Large intestine (tissue), 3 donors: ENCODE measurements around the gene GIT1. TPM values are rescaled to one million over a fixed set of nuclear protein-coding genes. Genes with fewer than 3 reads are reported as not detected.

Source experiments
- DNase-seq, 2 donors: peaks; one replicate each; pipeline versions ENCODE4 v3.0.0 to v3.0.0-alpha.2; 2013
- H3K27ac ChIP-seq: one replicate; pipeline ENCODE4 v1.5.1; 2013; ENCODE audit warnings: low read length
- H3K27me3 ChIP-seq: 2 replicates; pipeline ENCODE4 v1.6.1; 2013; ENCODE audit warnings: low read length; ENCODE audit not compliant: control insufficient read depth, insufficient read depth
- H3K36me3 ChIP-seq: 2 replicates; pipeline ENCODE4 v1.6.1; 2013; ENCODE audit warnings: low read length; ENCODE audit not compliant: control insufficient read depth, insufficient read depth
- H3K4me1 ChIP-seq: one replicate; pipeline ENCODE4 v1.6.1; 2013; ENCODE audit warnings: low read length; ENCODE audit not compliant: control insufficient read depth, insufficient read depth
- H3K4me3 ChIP-seq: one replicate; pipeline ENCODE4 v1.5.1; 2013; ENCODE audit warnings: low read length
- H3K9me3 ChIP-seq: one replicate; pipeline ENCODE4 v1.6.1; 2013; ENCODE audit warnings: mild to moderate bottlenecking, low read depth, low read length, moderate library complexity; ENCODE audit not compliant: control insufficient read depth
- whole genome bisulfite sequencing: methylation state at CpG from one replicate; pipeline ENCODE4 v1.1.5; 2013; ENCODE audit warnings: low lambda C conversion rate; ENCODE audit not compliant: insufficient coverage; 5-methylcytosine and 5-hydroxymethylcytosine counted together
- polyA plus RNA-seq: library from polyadenylated mRNA; unstranded; fragments of 120-200 nt; gene quantifications from one replicate; pipeline ENCODE4 v1.2.1, GENCODE V29; 2013

The GIT1 gene
- polyA plus RNA-seq, 1 donor = 37.6 TPM

- H3K27ac ChIP-seq = no peak overlapping the region
Measured at GRCh38 chr17:29593591-29594518, 4.4 kb upstream of the GIT1 start.

GRCh38 chr17:29592850-29593551 lies 3.6 kb upstream of the GIT1 start, which contains the start of gene ANKRD13B:
TSS of gene ANKRD13B (plus strand) at chr17:29593132. CDS start at chr17:29593622, 490 bp downstream.
- no peaks in the 10 kb centered on the region for H3K36me3 ChIP-seq
- WGBS = no CpG with 5 or more reads among the region's 96 CpGs
- H3K4me3 ChIP-seq = peak within 1 kb of the TSS; percentile 46
- no peaks in the 10 kb centered on the region for H3K9me3 ChIP-seq
- H3K27me3 ChIP-seq = no peaks in the 10 kb centered on the region
- peaks cover 44% of the 10 kb centered on the region for H3K4me1 ChIP-seq
- DNase-seq = peak in 1 of 2 donors; percentile 51
- peak within 1 kb of the TSS; percentile 47 for H3K27ac ChIP-seq

More at GRCh38 chr17:29593591-29594518, 4.4 kb upstream of the GIT1 start:
- no CpG with 5 or more reads among the region's 64 CpGs for WGBS
- peaks cover 41% of the 10 kb centered on the region for H3K4me1 ChIP-seq
- H3K27me3 ChIP-seq = no peaks in the 10 kb centered on the region
- H3K36me3 ChIP-seq = no peaks in the 10 kb centered on the region
- no peak for DNase-seq
- peak overlapping the region; percentile 46 for H3K4me3 ChIP-seq
- H3K9me3 ChIP-seq = no peaks in the 10 kb centered on the region

- H3K27me3 ChIP-seq = no peaks in the 10 kb centered on the region
- peak overlapping the region; percentile 34 for H3K4me3 ChIP-seq
- WGBS = no CpG with 5 or more reads among the region's 25 CpGs
- H3K36me3 ChIP-seq = peaks cover 2% of the 10 kb centered on the region
- H3K9me3 ChIP-seq = no peaks in the 10 kb centered on the region
- H3K27ac ChIP-seq = peak overlapping the region; percentile 47
- peaks cover 51% of the 10 kb centered on the region for H3K4me1 ChIP-seq
- peak; percentile 86 to 88 for DNase-seq
Measured at GRCh38 chr17:29591737-29592608, 2.5 kb upstream of the GIT1 start.

GRCh38 chr17:29591146-29591736 lies 1.8 kb upstream of the GIT1 start:
- Histone ChIP-seq H3K4me3 (peak overlapping the region; percentile 34), H3K27ac (peak overlapping the region; percentile 40), H3K36me3 (peaks cover 2% of the 10 kb centered on the region), H3K27me3 (no peaks in the 10 kb centered on the region), H3K9me3 (no peaks in the 10 kb centered on the region), H3K4me1 (peaks cover 51% of the 10 kb centered on the region)
- peak; percentile 29 to 67 for DNase-seq
- WGBS = no CpG with 5 or more reads among the region's 31 CpGs

GRCh38 chr17:29590411-29591145 lies 1.1 kb upstream of the GIT1 start:
- H3K4me3 ChIP-seq = peak overlapping the region; percentile 34
- peaks cover 51% of the 10 kb centered on the region for H3K4me1 ChIP-seq
- no peak overlapping the region for H3K27ac ChIP-seq
- no peaks in the 10 kb centered on the region for H3K9me3 ChIP-seq
- peaks cover 2% of the 10 kb centered on the region for H3K36me3 ChIP-seq
- H3K27me3 ChIP-seq = no peaks in the 10 kb centered on the region
- no CpG with 5 or more reads among the region's 30 CpGs for WGBS
- DNase-seq = no peak

GRCh38 chr17:29588562-29589411 lies 661 bp downstream of the GIT1 start:
- Histone ChIP-seq H3K36me3 (peaks cover 2% of the 10 kb centered on the region), H3K4me3 (peak overlapping the region; percentile 77), H3K4me1 (peaks cover 47% of the 10 kb centered on the region), H3K27ac (peak overlapping the region; percentile 71), H3K27me3 (no peaks in the 10 kb centered on the region), H3K9me3 (no peaks in the 10 kb centered on the region)
- whole genome bisulfite sequencing = no CpG with 5 or more reads among the region's 72 CpGs
- peak; percentile 24 to 61 for DNase-seq

GRCh38 chr17:29588017-29588561 lies 1.4 kb downstream of the GIT1 start:
- no CpG with 5 or more reads among the region's 8 CpGs for WGBS
- peak overlapping the region; percentile 77 for H3K4me3 ChIP-seq
- no peak overlapping the region for H3K27ac ChIP-seq
- H3K36me3 ChIP-seq = peaks cover 6% of the 10 kb centered on the region
- peaks cover 45% of the 10 kb centered on the region for H3K4me1 ChIP-seq
- H3K27me3 ChIP-seq = no peaks in the 10 kb centered on the region
- no peak for DNase-seq
- peaks cover 4% of the 10 kb centered on the region for H3K9me3 ChIP-seq

- H3K27ac ChIP-seq = no peak overlapping the region
- H3K9me3 ChIP-seq = peaks cover 4% of the 10 kb centered on the region
- no CpG with 5 or more reads among the region's 6 CpGs for whole genome bisulfite sequencing
- peaks cover 11% of the 10 kb centered on the region for H3K36me3 ChIP-seq
- peaks cover 42% of the 10 kb centered on the region for H3K4me1 ChIP-seq
- no peaks in the 10 kb centered on the region for H3K27me3 ChIP-seq
- H3K4me3 ChIP-seq = peak overlapping the region; percentile 77
- no peak for DNase-seq
Measured at GRCh38 chr17:29587591-29587990, 1.9 kb downstream of the GIT1 start.
